ENCODE results near the gene SLC35F3.
"Not testable (repeated sequence)": the region's sequence is repeated elsewhere in the genome, so short reads cannot be mapped to it uniquely, and the experiment has no call there.

SLC35F3 gene

GRCh38 chr1:234135501-234135900 lies 231.0 kb downstream of the SLC35F3 start:
- TF ChIP-seq POLR2A (IDR thresholded peaks at IDR 0.05; ENCODE audit: low read depth, low read length) (no peak), TAF1 (IDR thresholded peaks at IDR 0.05; ENCODE audit: borderline replicate concordance, low read depth, low read length) (no peak), POLR2AphosphoS5 (IDR thresholded peaks at IDR 0.05; ENCODE audit: low read depth, low read length) (no peak)
- FAIRE-seq (no peak), DNase-seq (ENCODE audit: insufficient read length) (no peak)

- DNase-seq (ENCODE audit: insufficient read length) (no peak), FAIRE-seq (no peak)
- TF ChIP-seq POLR2AphosphoS5 (IDR thresholded peaks at IDR 0.05; ENCODE audit: low read depth, low read length) (no peak), TAF1 (IDR thresholded peaks at IDR 0.05; ENCODE audit: borderline replicate concordance, low read depth, low read length) (no peak), POLR2A (IDR thresholded peaks at IDR 0.05; ENCODE audit: low read depth, low read length) (no peak)
Observed at GRCh38 chr1:234136073-234136472, 231.6 kb downstream of the SLC35F3 start.

- FAIRE-seq (no peak), DNase-seq (ENCODE audit: insufficient read length) (no peak)
- TF ChIP-seq POLR2AphosphoS5 (IDR thresholded peaks at IDR 0.05; ENCODE audit: low read depth, low read length): no peak
- no peak for TF ChIP-seq TAF1 (IDR thresholded peaks at IDR 0.05; ENCODE audit: borderline replicate concordance, low read depth, low read length)
- TF ChIP-seq POLR2A (IDR thresholded peaks at IDR 0.05; ENCODE audit: low read depth, low read length): no peak
Observed at GRCh38 chr1:234139966-234140365, 235.5 kb downstream of the SLC35F3 start.

GRCh38 chr1:234140388-234140787 lies 235.9 kb downstream of the SLC35F3 start:
- no peak for TF ChIP-seq TAF1 (IDR thresholded peaks at IDR 0.05; ENCODE audit: borderline replicate concordance, low read depth, low read length)
- TF ChIP-seq POLR2A (IDR thresholded peaks at IDR 0.05; ENCODE audit: low read depth, low read length): no peak
- TF ChIP-seq POLR2AphosphoS5 (IDR thresholded peaks at IDR 0.05; ENCODE audit: low read depth, low read length): no peak
- DNase-seq (ENCODE audit: insufficient read length) (no peak), FAIRE-seq (no peak)

GRCh38 chr1:234141006-234141405 lies 236.5 kb downstream of the SLC35F3 start:
- no peak for FAIRE-seq
- TF ChIP-seq TAF1 (IDR thresholded peaks at IDR 0.05; ENCODE audit: borderline replicate concordance, low read depth, low read length) (no peak), POLR2AphosphoS5 (IDR thresholded peaks at IDR 0.05; ENCODE audit: low read depth, low read length) (no peak), POLR2A (IDR thresholded peaks at IDR 0.05; ENCODE audit: low read depth, low read length) (no peak)

GRCh38 chr1:234143681-234144080 lies 239.2 kb downstream of the SLC35F3 start:
- DNase-seq (ENCODE audit: insufficient read length) (no peak), FAIRE-seq (no peak)
- TF ChIP-seq POLR2A (IDR thresholded peaks at IDR 0.05; ENCODE audit: low read depth, low read length) (no peak), TAF1 (IDR thresholded peaks at IDR 0.05; ENCODE audit: borderline replicate concordance, low read depth, low read length) (no peak), POLR2AphosphoS5 (IDR thresholded peaks at IDR 0.05; ENCODE audit: low read depth, low read length) (no peak)

More at GRCh38 chr1:234141006-234141405, 236.5 kb downstream of the SLC35F3 start:
- no peak for DNase-seq (ENCODE audit: insufficient read length)

- FAIRE-seq (no peak), DNase-seq (ENCODE audit: insufficient read length) (no peak)
- TF ChIP-seq POLR2AphosphoS5 (IDR thresholded peaks at IDR 0.05; ENCODE audit: low read depth, low read length) (no peak), POLR2A (IDR thresholded peaks at IDR 0.05; ENCODE audit: low read depth, low read length) (no peak), TAF1 (IDR thresholded peaks at IDR 0.05; ENCODE audit: borderline replicate concordance, low read depth, low read length) (no peak)
Observed at GRCh38 chr1:234144901-234145300, 240.4 kb downstream of the SLC35F3 start.

GRCh38 chr1:234148350-234148749 lies 243.9 kb downstream of the SLC35F3 start:
- TF ChIP-seq POLR2AphosphoS5 (IDR thresholded peaks at IDR 0.05; ENCODE audit: low read depth, low read length) (no peak), POLR2A (IDR thresholded peaks at IDR 0.05; ENCODE audit: low read depth, low read length) (no peak), TAF1 (IDR thresholded peaks at IDR 0.05; ENCODE audit: borderline replicate concordance, low read depth, low read length) (no peak)
- DNase-seq (ENCODE audit: insufficient read length): no peak
- FAIRE-seq: no peak

GRCh38 chr1:234148816-234149215 lies 244.3 kb downstream of the SLC35F3 start:
- FAIRE-seq (no peak), DNase-seq (ENCODE audit: insufficient read length) (no peak)
- TF ChIP-seq POLR2A (IDR thresholded peaks at IDR 0.05; ENCODE audit: low read depth, low read length) (no peak), TAF1 (IDR thresholded peaks at IDR 0.05; ENCODE audit: borderline replicate concordance, low read depth, low read length) (no peak), POLR2AphosphoS5 (IDR thresholded peaks at IDR 0.05; ENCODE audit: low read depth, low read length) (no peak)

GRCh38 chr1:234149217-234149616 lies 244.7 kb downstream of the SLC35F3 start:
- TF ChIP-seq POLR2AphosphoS5 (IDR thresholded peaks at IDR 0.05; ENCODE audit: low read depth, low read length) (no peak), TAF1 (IDR thresholded peaks at IDR 0.05; ENCODE audit: borderline replicate concordance, low read depth, low read length) (no peak), POLR2A (IDR thresholded peaks at IDR 0.05; ENCODE audit: low read depth, low read length) (no peak)
- DNase-seq (ENCODE audit: insufficient read length): no peak
- FAIRE-seq: no peak

GRCh38 chr1:234150892-234151291 lies 246.4 kb downstream of the SLC35F3 start:
- no peak for TF ChIP-seq POLR2A (IDR thresholded peaks at IDR 0.05; ENCODE audit: low read depth, low read length)
- TF ChIP-seq TAF1 (IDR thresholded peaks at IDR 0.05; ENCODE audit: borderline replicate concordance, low read depth, low read length): no peak
- TF ChIP-seq POLR2AphosphoS5 (IDR thresholded peaks at IDR 0.05; ENCODE audit: low read depth, low read length): no peak
- DNase-seq (ENCODE audit: insufficient read length) (no peak), FAIRE-seq (no peak)

GRCh38 chr1:234152344-234152743 lies 247.9 kb downstream of the SLC35F3 start:
- not testable (repeated sequence) for DNase-seq (ENCODE audit: insufficient read length); FAIRE-seq
